ENCODE data around the gene PSME1. TPM values are rescaled to one million over a fixed set of nuclear protein-coding genes. Genes with fewer than 3 reads are reported as not detected.

PSME1 gene
- total and polyA plus RNA-seq, 2 of the 4 experiments (the other 2 are of a cell fraction), result 42.8 to 106 TPM

DNA sequence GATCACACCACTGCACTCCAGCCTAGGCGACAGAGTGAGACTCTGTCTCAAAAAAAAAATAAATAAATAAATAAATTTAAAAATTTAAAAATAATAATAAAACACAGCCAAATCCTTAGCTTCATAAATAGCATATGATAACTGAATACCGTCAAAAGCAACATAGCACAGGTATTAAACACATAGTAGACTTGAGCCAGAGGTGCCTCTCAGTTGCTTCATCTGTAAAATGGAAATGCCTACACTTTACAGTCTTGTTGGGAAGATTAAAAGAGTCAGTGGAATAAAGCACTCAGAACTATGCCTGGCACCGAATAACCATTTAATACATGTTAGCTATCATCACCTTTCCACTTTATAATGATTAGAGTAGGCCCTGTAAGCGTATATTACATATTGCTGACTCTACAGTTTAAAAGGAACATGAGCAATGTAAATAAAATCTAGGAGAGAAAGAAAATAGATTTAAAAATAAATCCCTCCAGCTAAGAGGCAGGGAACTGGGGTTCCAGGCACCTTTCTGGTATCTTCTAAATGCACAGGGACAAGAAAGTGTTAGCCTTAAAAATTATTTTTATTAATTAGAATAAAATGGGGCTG, 29.2 kb upstream of the PSME1 start:
- H2AK5ac ChIP-seq (ENCODE audit: low read depth, low read length), result no peak overlapping the region
- H2BK5ac ChIP-seq (ENCODE audit: low read depth, low read length, poor library complexity, severe bottlenecking), result no peak overlapping the region
- no peaks in the 10 kb centered on the region for H3K27me3 ChIP-seq (ENCODE audit: control insufficient read depth, insufficient read depth, low read length)
- H3K4me2 ChIP-seq (ENCODE audit: low read depth, low read length), result no peak overlapping the region
- H3K18ac ChIP-seq (ENCODE audit: low read depth, low read length), result no peak overlapping the region
- no peak overlapping the region for H2AFZ ChIP-seq (replicated peaks; ENCODE audit: low read length, poor library complexity)
- H4K5ac ChIP-seq (ENCODE audit: low read depth, low read length), result no peak overlapping the region
- H3K9me1 ChIP-seq (ENCODE audit: insufficient read depth, low read length), result peaks cover 5% of the 10 kb centered on the region; the same call in 1 of the 2 replicates
- H3K27ac ChIP-seq (ENCODE audit: insufficient read depth, low read length), result no peak overlapping the region
- no TSS peak for BruUV-seq (replicated peaks)
- intact Hi-C loops (cut with micrococcal nuclease) (no loop called here), dilution Hi-C loops (cut with HindIII; ENCODE audit: low sequenced_read_pairs, unreplicated experiment) (no loop called here), in situ Hi-C loops (cut with MboI; ENCODE audit: low sequenced_read_pairs) (no loop called here)
- no peaks in the 10 kb centered on the region for H4K20me1 ChIP-seq (ENCODE audit: insufficient read depth, low read length)
- H2BK120ac ChIP-seq (ENCODE audit: low read depth, low read length), result no peak overlapping the region
- peaks cover 18% of the 10 kb centered on the region for H3K36me3 ChIP-seq (ENCODE audit: control insufficient read depth, insufficient read depth, low read length)
- H3K56ac ChIP-seq (ENCODE audit: extremely low read depth, insufficient read depth, low read length), result no peak overlapping the region
- no peak overlapping the region for H4K8ac ChIP-seq (ENCODE audit: low read depth in 2 of 2, low read length in 2 of 2)
- CTCF ChIA-PET, result interaction anchor here (1.1 kb wide), 1 partner anchor 11 kb away, joined by 3 read pairs; no protein-coding TSS in a partner anchor
- no peak overlapping the region for H2BK15ac ChIP-seq (ENCODE audit: low read depth, low read length)
- H3K9ac ChIP-seq (ENCODE audit: low read depth, low read length), result no peak overlapping the region
- no peak overlapping the region for H3K4ac ChIP-seq (ENCODE audit: low read depth, low read length)
- no peaks in the 10 kb centered on the region for H3K4me1 ChIP-seq (ENCODE audit: control insufficient read depth, insufficient read depth, low read length)
- DNase-seq (no peak), ATAC-seq (ENCODE audit: low read depth) (no peak)
- H3K9me3 ChIP-seq (ENCODE audit: control insufficient read depth, insufficient read depth, low read length), result no peaks in the 10 kb centered on the region; the same call in 1 of the 2 replicates
- H3K4me3 ChIP-seq (ENCODE audit: insufficient read depth, low read depth, low read length), result no peak overlapping the region
- TF ChIP-seq MAFK (IDR thresholded peaks at IDR 0.05; ENCODE audit: low read depth, low read length), result peak; percentile 91
- TF ChIP-seq, protein P1, sequence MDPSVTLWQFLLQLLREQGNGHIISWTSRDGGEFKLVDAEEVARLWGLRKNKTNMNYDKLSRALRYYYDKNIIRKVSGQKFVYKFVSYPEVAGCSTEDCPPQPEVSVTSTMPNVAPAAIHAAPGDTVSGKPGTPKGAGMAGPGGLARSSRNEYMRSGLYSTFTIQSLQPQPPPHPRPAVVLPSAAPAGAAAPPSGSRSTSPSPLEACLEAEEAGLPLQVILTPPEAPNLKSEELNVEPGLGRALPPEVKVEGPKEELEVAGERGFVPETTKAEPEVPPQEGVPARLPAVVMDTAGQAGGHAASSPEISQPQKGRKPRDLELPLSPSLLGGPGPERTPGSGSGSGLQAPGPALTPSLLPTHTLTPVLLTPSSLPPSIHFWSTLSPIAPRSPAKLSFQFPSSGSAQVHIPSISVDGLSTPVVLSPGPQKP (IDR thresholded peaks at IDR 0.05; ENCODE audit: borderline replicate concordance, low read depth, low read length), result no peak
- TF ChIP-seq, protein P2, sequence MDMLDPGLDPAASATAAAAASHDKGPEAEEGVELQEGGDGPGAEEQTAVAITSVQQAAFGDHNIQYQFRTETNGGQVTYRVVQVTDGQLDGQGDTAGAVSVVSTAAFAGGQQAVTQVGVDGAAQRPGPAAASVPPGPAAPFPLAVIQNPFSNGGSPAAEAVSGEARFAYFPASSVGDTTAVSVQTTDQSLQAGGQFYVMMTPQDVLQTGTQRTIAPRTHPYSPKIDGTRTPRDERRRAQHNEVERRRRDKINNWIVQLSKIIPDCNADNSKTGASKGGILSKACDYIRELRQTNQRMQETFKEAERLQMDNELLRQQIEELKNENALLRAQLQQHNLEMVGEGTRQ (IDR thresholded peaks at IDR 0.05; ENCODE audit: low read depth, low read length), result no peak
- no peak overlapping the region for H2BK20ac ChIP-seq (ENCODE audit: low read depth, low read length)
- WGBS, 2 experiments (ENCODE audit: extremely low coverage in 2 of 2, insufficient read length in 1 of 2), result no CpG with 5 or more reads among the region's 4 CpGs
- H4K91ac ChIP-seq (ENCODE audit: insufficient read depth, low read depth, low read length), result no peak overlapping the region
- H3K23ac ChIP-seq (ENCODE audit: low read depth, low read length), result no peak overlapping the region
- H2AK9ac ChIP-seq (replicated peaks; ENCODE audit: low read depth, low read length, poor library complexity), result no peak overlapping the region
- POLR2A ChIA-PET (ENCODE audit: unreplicated experiment), result no interaction called here
- no peaks in the 10 kb centered on the region for H3K79me1 ChIP-seq (ENCODE audit: low read depth in 1 of 2, low read length in 2 of 2)
- no peak overlapping the region for H3K14ac ChIP-seq (replicated peaks; ENCODE audit: low read depth, low read length)

All from IMR-90 (cell line).